ENCODE measurements around the gene COBLL1.

COBLL1 gene

GRCh38 chr2:164681009-164681408 is 160.6 kb downstream of the COBLL1 start:
- no peak for DNase-seq (ENCODE audit: low read depth)
- H3K4me3 ChIP-seq (ENCODE audit: low read length), result no peak overlapping the region
- no peak for TF ChIP-seq CTCF (conservative IDR thresholded peaks at IDR 0.05; ENCODE audit: low read depth, low read length)

DNA sequence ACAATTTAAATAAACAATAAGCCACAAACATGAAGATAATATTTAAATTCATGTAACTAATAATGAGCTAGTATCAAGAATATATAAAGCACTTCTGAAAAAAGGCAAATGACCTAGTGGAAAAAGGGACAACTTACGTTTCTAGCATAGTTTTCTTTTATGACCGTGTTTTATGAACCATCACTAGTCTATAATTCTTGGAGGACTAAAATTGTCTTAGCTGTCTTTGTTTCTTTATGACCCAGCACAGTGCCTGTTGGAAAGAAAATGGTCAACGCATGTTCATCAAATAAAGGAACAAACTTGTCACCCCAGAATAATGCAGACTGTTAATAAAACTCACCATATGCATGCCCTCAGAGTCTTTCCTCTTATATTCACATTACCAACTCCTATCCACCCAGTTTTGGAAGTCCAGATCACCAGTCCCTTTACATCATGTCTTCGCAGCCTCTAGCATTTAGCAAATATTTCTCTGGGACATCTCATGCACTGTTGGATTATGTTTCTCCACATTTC is 162.9 kb downstream of the COBLL1 start:
- no peak for DNase-seq (ENCODE audit: low read depth)
- TF ChIP-seq CTCF (conservative IDR thresholded peaks at IDR 0.05; ENCODE audit: low read depth, low read length), result no peak
- no peak overlapping the region for H3K4me3 ChIP-seq (ENCODE audit: low read length)

- no peak for TF ChIP-seq CTCF (conservative IDR thresholded peaks at IDR 0.05; ENCODE audit: low read depth, low read length)
- no peak for DNase-seq (ENCODE audit: low read depth)
- H3K4me3 ChIP-seq (ENCODE audit: low read length), result no peak overlapping the region
Measured at GRCh38 chr2:164677733-164678132, 163.9 kb downstream of the COBLL1 start.

DNA sequence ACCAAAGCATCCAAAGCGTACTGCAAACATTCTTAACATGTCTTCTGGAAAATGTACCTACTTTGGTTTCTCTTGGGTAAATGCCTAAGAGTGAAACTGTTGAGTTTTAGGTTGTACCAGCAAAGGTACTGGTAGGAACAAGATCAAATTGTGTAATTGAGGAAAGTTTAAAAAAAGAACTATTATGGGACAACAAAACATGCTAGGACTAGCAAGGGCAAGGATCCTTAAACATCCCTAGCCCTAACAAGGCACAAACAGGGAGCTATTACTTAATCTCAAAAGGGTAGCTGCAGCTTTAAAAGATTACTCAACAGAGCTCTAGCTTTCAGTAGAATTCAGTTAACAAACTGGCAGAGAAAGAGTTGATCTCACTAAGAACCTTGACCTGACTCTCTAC is 164.4 kb downstream of the COBLL1 start:
- TF ChIP-seq CTCF (conservative IDR thresholded peaks at IDR 0.05; ENCODE audit: low read depth, low read length), result no peak
- DNase-seq (ENCODE audit: low read depth), result no peak
- no peak overlapping the region for H3K4me3 ChIP-seq (ENCODE audit: low read length)

- TF ChIP-seq CTCF (conservative IDR thresholded peaks at IDR 0.05; ENCODE audit: low read depth, low read length), result no peak
- H3K4me3 ChIP-seq (ENCODE audit: low read length), result no peak overlapping the region
- no peak for DNase-seq (ENCODE audit: low read depth)
Measured at GRCh38 chr2:164675687-164676086, 165.9 kb downstream of the COBLL1 start.

DNA sequence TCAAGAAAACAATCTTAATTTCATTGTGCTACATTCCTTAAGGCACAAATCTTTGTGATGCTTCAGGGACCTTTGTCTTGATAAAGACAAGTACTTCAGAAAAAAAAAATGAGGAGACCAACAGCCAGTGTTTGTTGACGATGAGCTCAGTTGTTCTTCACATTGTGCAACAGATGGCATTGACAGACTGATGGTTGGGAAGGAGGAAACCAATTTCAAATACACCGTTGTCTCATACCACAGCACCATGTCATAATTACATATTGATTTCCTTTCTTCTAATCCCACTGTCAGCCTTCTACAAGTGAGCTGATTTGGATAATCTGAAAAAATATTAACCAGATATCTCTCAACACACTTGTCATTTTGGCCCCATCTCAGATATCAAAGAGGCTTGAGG is 166.6 kb downstream of the COBLL1 start:
- no peak overlapping the region for H3K4me3 ChIP-seq (ENCODE audit: low read length)
- TF ChIP-seq CTCF (conservative IDR thresholded peaks at IDR 0.05; ENCODE audit: low read depth, low read length), result no peak
- DNase-seq (ENCODE audit: low read depth), result no peak

DNA sequence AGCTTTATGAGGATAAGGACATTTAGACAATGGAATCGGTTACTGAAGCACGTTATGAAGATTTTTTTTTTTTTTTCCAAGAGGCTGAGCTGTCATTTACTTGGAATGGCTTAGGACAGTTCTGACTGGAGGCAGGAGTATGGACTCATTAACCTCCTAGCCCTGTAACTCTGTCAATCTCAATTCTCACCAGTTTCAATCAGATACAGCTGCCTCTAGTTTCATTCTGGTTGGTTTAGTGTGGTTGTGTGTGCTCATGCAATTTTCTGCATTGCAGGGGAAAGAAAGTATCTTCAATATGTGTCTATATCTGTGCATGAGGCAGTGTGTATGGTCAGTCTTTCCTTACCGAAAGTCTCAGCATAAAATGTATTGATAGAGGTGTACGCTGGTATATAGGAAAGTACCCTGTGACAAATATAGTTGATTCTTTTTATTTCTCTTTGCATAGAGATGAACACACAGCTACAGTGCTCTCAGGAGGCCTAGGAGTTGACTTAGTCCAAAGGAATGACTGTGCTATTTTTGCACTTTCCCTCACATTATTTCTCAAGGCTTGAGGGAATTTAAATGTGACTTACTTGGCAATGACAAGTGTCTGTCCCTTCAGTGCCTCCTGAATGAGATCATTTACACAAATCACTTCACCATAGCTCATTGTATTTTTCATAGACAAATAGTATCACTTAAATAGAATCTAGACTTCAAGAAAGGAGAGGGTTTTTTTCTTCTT is 169.8 kb downstream of the COBLL1 start:
- no peak for TF ChIP-seq CTCF (conservative IDR thresholded peaks at IDR 0.05; ENCODE audit: low read depth, low read length)
- H3K4me3 ChIP-seq (ENCODE audit: low read length), result no peak overlapping the region
- DNase-seq (ENCODE audit: low read depth), result no peak
